GM19467 (cell line): ENCODE results near the gene GPR156.
"Not testable (repeated sequence)": the region's sequence is repeated elsewhere in the genome, so short reads cannot be mapped to it uniquely, and the experiment has no call there.

ENCODE experiments used
- ATAC-seq: cut with Tn5 transposase; IDR thresholded peaks from one replicate; pipeline ENCODE4 v1.9.1; 2021; ENCODE audit warnings: mild to moderate bottlenecking, moderate library complexity; ENCODE audit not compliant: unreplicated experiment

GPR156 gene

GRCh38 chr3:120284747-120285507 is at the start of gene GPR156:
Gene GPR156 (minus strand): TSS chr3:120285222. CDS start chr3:120244098, 41,124 bp downstream.
- ATAC-seq, result no peak

GRCh38 chr3:120332646-120333045 is 47.6 kb upstream of the GPR156 start:
- ATAC-seq, result no peak

- no peak for ATAC-seq
These were observed 46.1 kb upstream of the GPR156 start for GRCh38 chr3:120331076-120331475.

- ATAC-seq, result no peak
These were observed 41.8 kb upstream of the GPR156 start for GRCh38 chr3:120326784-120327183.

GRCh38 chr3:120324190-120324589 is 39.2 kb upstream of the GPR156 start:
- no peak for ATAC-seq

- not testable (repeated sequence) for ATAC-seq
These were observed 38.7 kb upstream of the GPR156 start for GRCh38 chr3:120323761-120324160.

- no peak for ATAC-seq
These were observed 27.1 kb upstream of the GPR156 start for GRCh38 chr3:120311863-120312794.

GRCh38 chr3:120306519-120307455 is 21.8 kb upstream of the GPR156 start:
- no peak for ATAC-seq

- no peak for ATAC-seq
These were observed 19.6 kb upstream of the GPR156 start for GRCh38 chr3:120304616-120305015.

- ATAC-seq, result no peak
These were observed 17.3 kb upstream of the GPR156 start for GRCh38 chr3:120302361-120302760.

- ATAC-seq, result no peak
These were observed 15.9 kb upstream of the GPR156 start for GRCh38 chr3:120300971-120301370.

- ATAC-seq, result no peak
These were observed 14.4 kb upstream of the GPR156 start for GRCh38 chr3:120299403-120299802.

GRCh38 chr3:120298996-120299395 is 14.0 kb upstream of the GPR156 start:
- no peak for ATAC-seq

- not testable (repeated sequence) for ATAC-seq
These were observed 6.5 kb upstream of the GPR156 start for GRCh38 chr3:120291552-120291951.

- ATAC-seq, result no peak
These were observed 4.6 kb upstream of the GPR156 start for GRCh38 chr3:120289636-120290035.

- no peak for ATAC-seq
These were observed 1.4 kb upstream of the GPR156 start for GRCh38 chr3:120286465-120286864.

GRCh38 chr3:120285508-120285841 is 453 bp upstream of the GPR156 start:
- no peak for ATAC-seq

- ATAC-seq, result no peak
These were observed 3.8 kb downstream of the GPR156 start for GRCh38 chr3:120281261-120281660.

GRCh38 chr3:120280566-120280965 is 4.5 kb downstream of the GPR156 start:
- ATAC-seq, result no peak

- ATAC-seq, result no peak
These were observed 5.0 kb downstream of the GPR156 start for GRCh38 chr3:120280026-120280425.

- ATAC-seq, result no peak
These were observed 8.3 kb downstream of the GPR156 start for GRCh38 chr3:120276767-120277166.
